Ovary (tissue), 3 donors: Measurements from ENCODE around the gene PTH1R.

Source experiments
- CTCF ChIP-seq, 3 donors: fragments of 450-650 bp in 2 of 3; fragments of 200-600 bp in 1 of 3; IDR thresholded peaks; one replicate each; pipeline versions ENCODE4 v1.5.1 to v1.8.0; 2016 to 2022; ENCODE audit warnings: antibody characterized with exemption in 3 of 3, mild to moderate bottlenecking in 1 of 3
- POLR2A ChIP-seq: fragments of 450-650 bp; IDR thresholded peaks from one replicate; pipeline ENCODE4 v1.6.1; 2017; ENCODE audit warnings: antibody characterized with exemption, mild to moderate bottlenecking, moderate library complexity
- donor health status: DM: no; HTN: no; CAD: no.

GRCh38 chr3:46850468-46850779 lies 27.1 kb upstream of the PTH1R start:
- TF ChIP-seq CTCF (IDR thresholded peaks at IDR 0.05) (no peak), POLR2A (no peak)
